CMK (cell line): ENCODE results near the gene OR56A4.

Experiments used
- DNase-seq: peaks from one replicate; pipeline ENCODE4 v3.0.0-alpha.2; 2010; ENCODE audit warnings: low read depth

Gene OR56A4

GRCh38 chr11:6006846-6007245 is at the start of gene OR56A4:
Gene OR56A4, minus strand, starts transcription at chr11:6006946. Its CDS starts 3,954 bp downstream, at chr11:6002992.
- DNase-seq: no peak

- DNase-seq: no peak
Observed at GRCh38 chr11:6055569-6055968, 48.8 kb upstream of the OR56A4 start.

GRCh38 chr11:6052374-6052773 is 45.6 kb upstream of the OR56A4 start:
- DNase-seq: no peak

- no peak for DNase-seq
Observed at GRCh38 chr11:6040874-6041273, 34.1 kb upstream of the OR56A4 start.

GRCh38 chr11:6030708-6031405 is 24.1 kb upstream of the OR56A4 start, which contains the start of gene OR56A1:
Gene OR56A1, minus strand, starts transcription at chr11:6030758. Its CDS starts 3,066 bp downstream, at chr11:6027692.
- DNase-seq: no peak

- DNase-seq: no peak
Observed at GRCh38 chr11:6027501-6027900, 20.8 kb upstream of the OR56A4 start.

GRCh38 chr11:6025056-6025455 is 18.3 kb upstream of the OR56A4 start:
- DNase-seq: no peak

GRCh38 chr11:6022956-6023355 is 16.2 kb upstream of the OR56A4 start:
- DNase-seq: no peak

- no peak for DNase-seq
Observed at GRCh38 chr11:6013042-6013441, 6.3 kb upstream of the OR56A4 start.

- DNase-seq: no peak
Observed at GRCh38 chr11:6012035-6012668, 5.4 kb upstream of the OR56A4 start.

GRCh38 chr11:6006395-6006794 is 351 bp downstream of the OR56A4 start:
- DNase-seq: no peak

- no peak for DNase-seq
Observed at GRCh38 chr11:6002202-6002699, 4.5 kb downstream of the OR56A4 start.

GRCh38 chr11:5994791-5995190 is 12.0 kb downstream of the OR56A4 start:
- no peak for DNase-seq

- peak; percentile 5 for DNase-seq
Observed at GRCh38 chr11:5992604-5993251, 14.0 kb downstream of the OR56A4 start.

- no peak for DNase-seq
Observed at GRCh38 chr11:5992150-5992549, 14.6 kb downstream of the OR56A4 start.

GRCh38 chr11:5989203-5989602 is 17.5 kb downstream of the OR56A4 start:
- DNase-seq: no peak

GRCh38 chr11:5986885-5987284 is 19.9 kb downstream of the OR56A4 start, which contains the start of gene OR52L1:
Gene OR52L1, minus strand, starts transcription at chr11:5986985. Its CDS starts 55 bp downstream, at chr11:5986930.
- DNase-seq: no peak

GRCh38 chr11:5983443-5983842 is 23.3 kb downstream of the OR56A4 start:
- DNase-seq: no peak

- no peak for DNase-seq
Observed at GRCh38 chr11:5973530-5973929, 33.2 kb downstream of the OR56A4 start.

- no peak for DNase-seq
Observed at GRCh38 chr11:5968394-5968793, 38.4 kb downstream of the OR56A4 start, which contains the start of gene OR56A5. Gene OR56A5, minus strand, starts transcription at chr11:5968494. Its CDS starts 0 bp downstream, at chr11:5968494.

- DNase-seq: no peak
Observed at GRCh38 chr11:5967708-5968107, 39.0 kb downstream of the OR56A4 start.

- DNase-seq: no peak
Observed at GRCh38 chr11:5966958-5967357, 39.8 kb downstream of the OR56A4 start.
